ENCODE measurements around the gene RANBP9. TPM values are rescaled to one million over a fixed set of nuclear protein-coding genes. Genes with fewer than 3 reads are reported as not detected.

The RANBP9 gene
- total RNA-seq, 1 experiment from 2014 or later, result 38.2 TPM

DNA sequence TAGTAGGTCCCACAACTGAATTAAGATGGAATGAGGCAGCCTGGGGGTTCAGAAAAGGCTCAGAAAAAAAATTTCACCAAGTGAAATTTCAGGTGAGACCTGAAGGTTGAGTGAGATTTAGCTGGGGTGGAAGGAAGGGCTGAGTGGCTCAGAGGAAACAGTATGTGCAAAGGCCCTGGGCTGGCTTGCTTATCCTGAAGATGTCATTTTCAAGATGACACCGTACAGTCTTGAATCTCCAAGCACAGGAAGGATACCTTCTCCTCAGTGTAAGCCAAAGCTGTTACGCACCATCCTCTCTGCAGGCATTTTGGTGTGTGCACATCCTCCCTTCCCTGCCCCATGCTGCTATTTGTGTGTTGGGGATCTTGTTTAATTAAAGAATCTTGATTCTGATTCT is 43.0 kb upstream of the RANBP9 start:
- ChIA-PET CTCF (no interaction called here), POLR2A (no interaction called here)
- Mint-ChIP-seq H3K4me3 (ENCODE audit: unreplicated experiment) (no peak overlapping the region), H3K36me3 (ENCODE audit: insufficient read depth, unreplicated experiment) (no peaks in the 10 kb centered on the region), H3K27ac (ENCODE audit: unreplicated experiment) (no peak overlapping the region), H3K27me3 (ENCODE audit: insufficient read depth, unreplicated experiment) (no peaks in the 10 kb centered on the region), H3K4me1 (ENCODE audit: low read depth, unreplicated experiment) (no peaks in the 10 kb centered on the region), H3K9me3 (ENCODE audit: unreplicated experiment) (no peaks in the 10 kb centered on the region)
- no peaks in the 10 kb centered on the region for H3K27me3 ChIP-seq (replicated peaks; ENCODE audit: control insufficient read depth, insufficient read depth, low read length)
- no peaks in the 10 kb centered on the region for H3K9me3 ChIP-seq
- intact Hi-C loops (cut with micrococcal nuclease; ENCODE audit: unreplicated experiment), result no loop called here
- TF ChIP-seq, protein P1, sequence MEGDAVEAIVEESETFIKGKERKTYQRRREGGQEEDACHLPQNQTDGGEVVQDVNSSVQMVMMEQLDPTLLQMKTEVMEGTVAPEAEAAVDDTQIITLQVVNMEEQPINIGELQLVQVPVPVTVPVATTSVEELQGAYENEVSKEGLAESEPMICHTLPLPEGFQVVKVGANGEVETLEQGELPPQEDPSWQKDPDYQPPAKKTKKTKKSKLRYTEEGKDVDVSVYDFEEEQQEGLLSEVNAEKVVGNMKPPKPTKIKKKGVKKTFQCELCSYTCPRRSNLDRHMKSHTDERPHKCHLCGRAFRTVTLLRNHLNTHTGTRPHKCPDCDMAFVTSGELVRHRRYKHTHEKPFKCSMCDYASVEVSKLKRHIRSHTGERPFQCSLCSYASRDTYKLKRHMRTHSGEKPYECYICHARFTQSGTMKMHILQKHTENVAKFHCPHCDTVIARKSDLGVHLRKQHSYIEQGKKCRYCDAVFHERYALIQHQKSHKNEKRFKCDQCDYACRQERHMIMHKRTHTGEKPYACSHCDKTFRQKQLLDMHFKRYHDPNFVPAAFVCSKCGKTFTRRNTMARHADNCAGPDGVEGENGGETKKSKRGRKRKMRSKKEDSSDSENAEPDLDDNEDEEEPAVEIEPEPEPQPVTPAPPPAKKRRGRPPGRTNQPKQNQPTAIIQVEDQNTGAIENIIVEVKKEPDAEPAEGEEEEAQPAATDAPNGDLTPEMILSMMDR (IDR thresholded peaks at IDR 0.05; ENCODE audit: insufficient read depth in 1 of 2, low read depth in 1 of 2, low read length in 1 of 2, severe bottlenecking in 1 of 2, unreplicated experiment in 1 of 2), result no peak
- DNase-seq, result no peak
- no TSS peak for BruUV-seq (replicated peaks)
- no peaks in the 10 kb centered on the region for H3K4me1 ChIP-seq
- no peak overlapping the region for H3K4me3 ChIP-seq (ENCODE audit: low read depth, low read length)
- no peaks in the 10 kb centered on the region for H3K36me3 ChIP-seq (ENCODE audit: control insufficient read depth, insufficient read depth, low read length)

DNA sequence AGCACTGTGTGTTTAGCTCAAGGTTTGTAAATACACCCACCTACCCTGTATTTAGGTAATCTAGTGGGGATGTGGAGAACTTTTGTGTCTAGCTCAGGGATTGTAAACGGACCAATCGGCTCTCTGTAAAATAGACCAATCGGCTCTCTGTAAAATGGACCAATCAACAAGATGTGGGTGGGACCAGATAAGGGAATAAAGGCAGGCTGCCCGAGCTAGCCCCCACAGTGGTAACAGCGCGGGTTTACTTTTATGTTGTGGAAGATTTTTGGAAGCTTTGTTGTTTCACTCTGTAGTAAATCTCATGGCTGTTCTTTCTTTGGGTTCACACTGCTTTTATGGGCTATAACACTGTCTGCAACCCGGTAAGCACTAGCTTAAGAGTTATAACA is 32.1 kb upstream of the RANBP9 start:
- no peaks in the 10 kb centered on the region for H3K36me3 ChIP-seq (ENCODE audit: control insufficient read depth, insufficient read depth, low read length)
- POLR2A ChIA-PET, result no interaction called here
- H3K27me3 ChIP-seq (replicated peaks; ENCODE audit: control insufficient read depth, insufficient read depth, low read length), result no peaks in the 10 kb centered on the region
- no peak overlapping the region for H3K4me3 Mint-ChIP-seq (ENCODE audit: unreplicated experiment)
- no peaks in the 10 kb centered on the region for H3K9me3 Mint-ChIP-seq (ENCODE audit: unreplicated experiment)
- H3K4me3 ChIP-seq (ENCODE audit: low read depth, low read length), result no peak overlapping the region
- no peaks in the 10 kb centered on the region for H3K4me1 ChIP-seq
- no peak for DNase-seq
- CTCF ChIA-PET, result no interaction called here
- H3K27ac Mint-ChIP-seq (ENCODE audit: unreplicated experiment), result no peak overlapping the region
- intact Hi-C loops (cut with micrococcal nuclease; ENCODE audit: unreplicated experiment), result no loop called here
- no peaks in the 10 kb centered on the region for H3K36me3 Mint-ChIP-seq (ENCODE audit: insufficient read depth, unreplicated experiment)
- no peaks in the 10 kb centered on the region for H3K9me3 ChIP-seq
- no peaks in the 10 kb centered on the region for H3K27me3 Mint-ChIP-seq (ENCODE audit: insufficient read depth, unreplicated experiment)
- TF ChIP-seq, protein P1 (IDR thresholded peaks at IDR 0.05; ENCODE audit: insufficient read depth in 1 of 2, low read depth in 1 of 2, low read length in 1 of 2, severe bottlenecking in 1 of 2, unreplicated experiment in 1 of 2), result no peak
- no TSS peak for BruUV-seq (replicated peaks)
- H3K4me1 Mint-ChIP-seq (ENCODE audit: low read depth, unreplicated experiment), result no peaks in the 10 kb centered on the region

DNA sequence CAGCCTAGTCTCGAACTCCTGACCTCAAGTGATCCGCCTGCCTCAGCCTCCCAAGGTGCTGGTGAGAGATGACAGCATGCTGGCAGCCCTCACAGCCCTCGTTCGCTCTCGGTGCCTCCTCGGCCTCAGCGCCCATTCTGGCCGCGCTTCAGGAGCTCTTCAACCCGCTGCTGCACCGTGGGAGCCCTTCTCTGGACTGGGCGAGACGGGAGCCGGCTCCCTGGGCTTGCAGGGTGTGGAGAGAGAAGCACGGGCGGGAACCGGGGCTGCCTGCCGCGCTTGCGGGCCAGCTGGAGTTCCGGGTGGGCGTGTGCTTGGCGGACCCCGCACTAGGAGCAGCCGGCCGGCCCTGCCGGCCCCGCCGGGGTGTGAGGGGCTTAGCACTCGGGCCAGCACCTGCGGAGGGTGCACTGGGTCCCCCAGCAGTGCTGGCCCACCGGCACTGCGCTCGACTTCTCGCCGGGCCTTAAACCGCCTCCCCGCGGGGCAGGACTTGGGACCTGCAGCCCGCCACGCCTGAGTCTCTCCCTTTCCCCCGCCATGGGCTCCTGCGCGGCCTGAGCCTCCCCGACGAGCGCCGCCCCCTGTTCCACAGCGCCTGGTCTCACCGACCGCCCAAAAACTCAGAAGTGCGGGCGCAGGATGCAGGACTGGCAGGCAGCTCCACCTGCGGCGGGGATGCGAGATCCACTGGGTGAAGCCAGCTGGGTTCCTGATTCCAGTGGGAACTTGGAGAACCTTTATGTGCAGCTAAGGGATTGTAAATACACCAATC is 31.5 kb upstream of the RANBP9 start:
- H3K27me3 Mint-ChIP-seq (ENCODE audit: insufficient read depth, unreplicated experiment), result no peaks in the 10 kb centered on the region
- no peak for DNase-seq
- H3K4me1 Mint-ChIP-seq (ENCODE audit: low read depth, unreplicated experiment), result no peaks in the 10 kb centered on the region
- intact Hi-C loops (cut with micrococcal nuclease; ENCODE audit: unreplicated experiment), result no loop called here
- Histone ChIP-seq H3K27me3 (replicated peaks; ENCODE audit: control insufficient read depth, insufficient read depth, low read length) (no peaks in the 10 kb centered on the region), H3K36me3 (ENCODE audit: control insufficient read depth, insufficient read depth, low read length) (no peaks in the 10 kb centered on the region), H3K9me3 (no peaks in the 10 kb centered on the region), H3K4me1 (no peaks in the 10 kb centered on the region), H3K4me3 (ENCODE audit: low read depth, low read length) (no peak overlapping the region)
- no peaks in the 10 kb centered on the region for H3K36me3 Mint-ChIP-seq (ENCODE audit: insufficient read depth, unreplicated experiment)
- H3K9me3 Mint-ChIP-seq (ENCODE audit: unreplicated experiment), result no peaks in the 10 kb centered on the region
- TF ChIP-seq, protein P1 (IDR thresholded peaks at IDR 0.05; ENCODE audit: insufficient read depth in 1 of 2, low read depth in 1 of 2, low read length in 1 of 2, severe bottlenecking in 1 of 2, unreplicated experiment in 1 of 2), result no peak
- H3K4me3 Mint-ChIP-seq (ENCODE audit: unreplicated experiment), result no peak overlapping the region
- BruUV-seq (replicated peaks), result no TSS peak
- H3K27ac Mint-ChIP-seq (ENCODE audit: unreplicated experiment), result no peak overlapping the region
- POLR2A ChIA-PET, result no interaction called here
- CTCF ChIA-PET, result no interaction called here
